Measurements from ENCODE around the gene ZBTB20. TPM values are rescaled to one million over a fixed set of nuclear protein-coding genes. Genes with fewer than 3 reads are reported as not detected.
A peak's percentile ranks its signal among the peaks of the same experiment; 100 is the strongest.

The ZBTB20 gene
- polyA plus RNA-seq, 1 donor from 2014 or later: 42.6 TPM

- H3K27me3 Mint-ChIP-seq: no peaks in the 10 kb centered on the region
Measured at GRCh38 chr3:114481113-114481512, 666.0 kb downstream of the ZBTB20 start.

DNA sequence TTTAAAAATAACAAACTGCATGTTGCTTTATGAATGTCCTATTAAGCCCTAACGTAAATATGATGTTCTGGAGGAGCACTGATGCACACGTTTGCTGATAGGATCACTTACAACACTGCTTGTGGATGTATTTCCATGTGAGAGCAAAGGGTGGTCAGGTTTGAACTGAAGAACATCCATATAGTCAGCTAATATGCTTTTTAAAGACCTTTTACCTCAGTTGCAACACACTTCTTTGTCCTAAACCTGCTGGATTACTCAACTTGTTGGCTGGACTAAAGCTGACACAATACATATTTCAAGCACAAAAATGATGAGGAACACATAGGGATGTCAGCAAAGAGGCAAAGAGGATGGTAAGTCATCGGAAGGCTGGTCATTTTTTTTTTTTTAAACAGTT is 666.6 kb downstream of the ZBTB20 start:
- H3K27ac Mint-ChIP-seq: no peak overlapping the region
- peaks cover 0 to 15% (median 13%) of the 10 kb centered on the region in 3 donors for H3K4me1 Mint-ChIP-seq
- H3K27me3 Mint-ChIP-seq: no peaks in the 10 kb centered on the region
- no peak overlapping the region for H3K4me3 Mint-ChIP-seq
- H3K9me3 Mint-ChIP-seq: no peaks in the 10 kb centered on the region
- peaks cover under 1% of the 10 kb centered on the region for H3K36me3 Mint-ChIP-seq

More at GRCh38 chr3:114481113-114481512, 666.0 kb downstream of the ZBTB20 start:
- H3K4me1 Mint-ChIP-seq: peaks cover 0 to 15% (median 13%) of the 10 kb centered on the region in 3 donors
- no peaks in the 10 kb centered on the region for H3K36me3 Mint-ChIP-seq
- peak overlapping the region in 1 of 4 donors; percentile 17 for H3K4me3 Mint-ChIP-seq
- H3K9me3 Mint-ChIP-seq: no peaks in the 10 kb centered on the region
- peak overlapping the region in 1 of 3 donors; percentile 12 for H3K27ac Mint-ChIP-seq

- Mint-ChIP-seq H3K27ac (no peak overlapping the region), H3K4me3 (no peak overlapping the region), H3K4me1 (peaks cover 5 to 17% (median 15%) of the 10 kb centered on the region in 3 donors), H3K9me3 (no peaks in the 10 kb centered on the region), H3K27me3 (no peaks in the 10 kb centered on the region), H3K36me3 (peaks cover 1% of the 10 kb centered on the region)
Measured at GRCh38 chr3:114478801-114479200, 668.3 kb downstream of the ZBTB20 start.

GRCh38 chr3:114476511-114476910 is 670.6 kb downstream of the ZBTB20 start:
- no peaks in the 10 kb centered on the region for H3K9me3 Mint-ChIP-seq
- H3K36me3 Mint-ChIP-seq: peaks cover 1% of the 10 kb centered on the region
- no peaks in the 10 kb centered on the region for H3K27me3 Mint-ChIP-seq
- H3K4me3 Mint-ChIP-seq: no peak overlapping the region
- peaks cover 5 to 9% (median 8%) of the 10 kb centered on the region in 3 donors for H3K4me1 Mint-ChIP-seq
- no peak overlapping the region for H3K27ac Mint-ChIP-seq

DNA sequence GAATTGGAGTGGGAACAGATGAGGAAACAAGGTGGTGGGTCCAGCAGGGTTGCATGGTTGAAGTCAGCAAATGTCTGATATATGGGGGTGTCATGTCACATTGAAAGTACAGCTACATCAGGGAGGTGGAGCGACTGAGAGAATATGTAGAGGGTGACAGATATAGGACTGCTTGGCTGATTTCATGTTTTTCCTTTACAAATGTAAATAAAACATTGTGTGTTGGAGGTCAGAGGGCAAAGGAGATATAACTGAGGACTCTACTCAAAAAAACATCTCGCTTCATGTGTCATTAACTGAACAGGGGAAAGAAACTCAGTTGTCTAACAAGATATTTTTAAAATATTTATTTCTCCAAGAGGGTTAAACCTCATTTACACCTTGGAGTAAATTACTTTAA is 675.6 kb downstream of the ZBTB20 start:
- no peaks in the 10 kb centered on the region for H3K27me3 Mint-ChIP-seq
- no peak overlapping the region for H3K4me3 Mint-ChIP-seq
- no peaks in the 10 kb centered on the region for H3K9me3 Mint-ChIP-seq
- H3K36me3 Mint-ChIP-seq: peaks cover 1% of the 10 kb centered on the region
- peaks cover 2 to 9% (median 4%) of the 10 kb centered on the region in 3 donors for H3K4me1 Mint-ChIP-seq
- H3K27ac Mint-ChIP-seq: peak overlapping the region in 1 of 3 donors; percentile 4

DNA sequence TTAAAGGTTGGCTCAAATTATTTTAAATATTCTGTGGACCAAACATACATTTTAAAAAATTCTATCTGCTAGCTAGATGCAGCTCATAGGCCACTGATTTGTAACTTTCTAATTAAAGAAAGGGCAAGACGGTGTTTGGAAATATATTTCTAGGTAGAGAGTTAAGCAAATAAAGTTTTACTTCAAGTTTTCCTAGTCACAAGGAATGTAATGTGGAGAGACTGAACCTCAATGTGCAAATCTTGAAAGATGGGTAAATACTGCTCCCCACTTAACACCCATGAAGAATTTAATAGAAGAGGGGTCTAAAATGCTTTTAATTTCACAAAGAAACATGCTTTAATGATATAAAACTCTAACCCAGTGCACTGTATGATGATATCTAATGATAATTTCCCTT is 678.0 kb downstream of the ZBTB20 start:
- H3K9me3 Mint-ChIP-seq: no peaks in the 10 kb centered on the region
- no peak overlapping the region for H3K4me3 Mint-ChIP-seq
- no peaks in the 10 kb centered on the region for H3K36me3 Mint-ChIP-seq
- H3K4me1 Mint-ChIP-seq: peaks cover 4 to 9% (median 9%) of the 10 kb centered on the region in 3 donors
- peak overlapping the region in 1 of 3 donors; percentile 14 for H3K27ac Mint-ChIP-seq
- no peaks in the 10 kb centered on the region for H3K27me3 Mint-ChIP-seq

GRCh38 chr3:114466816-114467215 is 680.3 kb downstream of the ZBTB20 start:
- Mint-ChIP-seq H3K4me1 (peaks cover 9 to 20% (median 9%) of the 10 kb centered on the region in 3 donors), H3K4me3 (peak overlapping the region in 1 of 4 donors; percentile 0), H3K27me3 (no peaks in the 10 kb centered on the region), H3K27ac (peak overlapping the region in 1 of 3 donors; percentile 1), H3K36me3 (no peaks in the 10 kb centered on the region), H3K9me3 (no peaks in the 10 kb centered on the region)

- Mint-ChIP-seq H3K27ac (peak overlapping the region in 1 of 3 donors; percentile 13), H3K9me3 (no peaks in the 10 kb centered on the region), H3K36me3 (no peaks in the 10 kb centered on the region), H3K4me1 (peaks cover 8 to 20% (median 12%) of the 10 kb centered on the region in 3 donors), H3K27me3 (no peaks in the 10 kb centered on the region), H3K4me3 (no peak overlapping the region)
Measured at GRCh38 chr3:114466251-114466650, 680.8 kb downstream of the ZBTB20 start.

GRCh38 chr3:114464548-114464947 is 682.5 kb downstream of the ZBTB20 start:
- no peaks in the 10 kb centered on the region for H3K9me3 Mint-ChIP-seq

GRCh38 chr3:114462750-114463149 is 684.3 kb downstream of the ZBTB20 start:
- H3K27me3 Mint-ChIP-seq: no peaks in the 10 kb centered on the region
- H3K4me3 Mint-ChIP-seq: no peak overlapping the region
- peaks cover 27 to 38% (median 38%) of the 10 kb centered on the region in 3 donors for H3K4me1 Mint-ChIP-seq
- no peaks in the 10 kb centered on the region for H3K36me3 Mint-ChIP-seq
- H3K9me3 Mint-ChIP-seq: no peaks in the 10 kb centered on the region
- H3K27ac Mint-ChIP-seq: no peak overlapping the region

More at GRCh38 chr3:114464548-114464947, 682.5 kb downstream of the ZBTB20 start:
- no peak overlapping the region for H3K4me3 Mint-ChIP-seq
- H3K27me3 Mint-ChIP-seq: no peaks in the 10 kb centered on the region
- H3K27ac Mint-ChIP-seq: no peak overlapping the region
- peaks cover 18 to 30% (median 26%) of the 10 kb centered on the region in 3 donors for H3K4me1 Mint-ChIP-seq
- H3K36me3 Mint-ChIP-seq: no peaks in the 10 kb centered on the region

DNA sequence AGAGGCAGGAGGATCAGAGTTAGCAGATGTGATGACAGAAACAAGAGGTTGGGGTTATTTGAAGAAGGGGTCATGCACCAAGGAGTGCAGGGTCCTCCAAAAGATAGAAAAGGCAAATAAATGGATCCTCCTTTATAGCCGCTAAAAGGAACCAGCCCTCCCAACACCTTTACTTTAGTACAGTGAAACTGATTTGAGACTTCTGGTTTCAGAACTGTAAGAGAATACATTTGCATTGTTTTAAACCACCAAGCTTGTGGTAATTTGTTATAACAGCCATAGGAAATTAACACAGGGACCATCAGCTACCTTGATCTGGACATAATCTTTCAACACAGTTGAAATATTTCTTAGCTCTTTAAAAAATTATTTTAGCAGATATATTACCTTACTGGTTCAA is 686.6 kb downstream of the ZBTB20 start:
- H3K9me3 Mint-ChIP-seq: no peaks in the 10 kb centered on the region
- peak overlapping the region in 3 of 4 donors; percentile 46 to 77 (median 53) for H3K4me3 Mint-ChIP-seq
- H3K27me3 Mint-ChIP-seq: no peaks in the 10 kb centered on the region
- H3K27ac Mint-ChIP-seq: peak overlapping the region; percentile 49 to 63 (median 58)
- H3K4me1 Mint-ChIP-seq: peaks cover 30 to 42% (median 40%) of the 10 kb centered on the region in 3 donors
- no peaks in the 10 kb centered on the region for H3K36me3 Mint-ChIP-seq

GRCh38 chr3:114456742-114457141 is 690.3 kb downstream of the ZBTB20 start:
- H3K4me3 Mint-ChIP-seq: no peak overlapping the region
- H3K9me3 Mint-ChIP-seq: no peaks in the 10 kb centered on the region
- H3K27me3 Mint-ChIP-seq: no peaks in the 10 kb centered on the region
- H3K27ac Mint-ChIP-seq: no peak overlapping the region
- H3K36me3 Mint-ChIP-seq: no peaks in the 10 kb centered on the region
- peaks cover 24 to 36% (median 25%) of the 10 kb centered on the region in 3 donors for H3K4me1 Mint-ChIP-seq

GRCh38 chr3:114455432-114455831 is 691.7 kb downstream of the ZBTB20 start:
- H3K27me3 Mint-ChIP-seq: no peaks in the 10 kb centered on the region
- H3K36me3 Mint-ChIP-seq: no peaks in the 10 kb centered on the region
- no peak overlapping the region for H3K4me3 Mint-ChIP-seq
- H3K27ac Mint-ChIP-seq: no peak overlapping the region
- no peaks in the 10 kb centered on the region for H3K9me3 Mint-ChIP-seq
- peaks cover 24 to 33% (median 29%) of the 10 kb centered on the region in 3 donors for H3K4me1 Mint-ChIP-seq

DNA sequence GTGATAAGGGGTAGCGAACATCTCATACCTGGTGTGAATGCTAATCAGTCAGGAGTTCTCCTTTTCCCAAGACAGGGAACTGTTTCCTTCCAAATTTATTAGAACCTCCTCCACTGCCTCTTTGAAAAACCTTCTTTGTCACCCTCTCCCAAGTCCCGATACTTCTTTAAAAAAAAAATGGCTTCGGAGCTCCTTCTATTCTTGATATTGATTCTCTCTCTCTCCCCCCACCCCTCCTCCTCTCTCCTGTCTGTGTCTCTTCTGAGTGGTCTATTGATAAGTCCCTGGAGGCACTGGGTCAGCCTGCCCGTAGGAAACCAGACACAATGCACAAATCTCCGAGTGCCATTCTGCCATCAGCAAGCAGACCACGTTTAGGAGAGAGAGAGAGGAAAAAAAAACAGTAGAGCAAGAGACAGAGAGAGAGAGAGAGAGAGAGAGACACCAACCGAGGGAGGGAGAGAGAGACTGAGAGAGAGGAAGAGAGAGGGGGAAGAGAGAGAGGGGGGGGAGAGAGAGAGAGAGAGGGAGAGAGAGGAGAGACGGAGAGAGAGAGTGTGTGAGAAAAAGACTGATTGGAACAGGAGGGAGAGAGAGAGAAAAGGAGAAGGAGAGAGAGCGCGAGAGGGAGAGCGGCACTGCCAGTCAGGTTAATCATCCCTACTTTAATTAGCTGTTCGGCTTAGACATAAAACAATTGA is 692.4 kb downstream of the ZBTB20 start:
- H3K9me3 Mint-ChIP-seq: no peaks in the 10 kb centered on the region
- H3K27ac Mint-ChIP-seq: no peak overlapping the region
- peaks cover 21 to 27% (median 24%) of the 10 kb centered on the region in 3 donors for H3K4me1 Mint-ChIP-seq

DNA sequence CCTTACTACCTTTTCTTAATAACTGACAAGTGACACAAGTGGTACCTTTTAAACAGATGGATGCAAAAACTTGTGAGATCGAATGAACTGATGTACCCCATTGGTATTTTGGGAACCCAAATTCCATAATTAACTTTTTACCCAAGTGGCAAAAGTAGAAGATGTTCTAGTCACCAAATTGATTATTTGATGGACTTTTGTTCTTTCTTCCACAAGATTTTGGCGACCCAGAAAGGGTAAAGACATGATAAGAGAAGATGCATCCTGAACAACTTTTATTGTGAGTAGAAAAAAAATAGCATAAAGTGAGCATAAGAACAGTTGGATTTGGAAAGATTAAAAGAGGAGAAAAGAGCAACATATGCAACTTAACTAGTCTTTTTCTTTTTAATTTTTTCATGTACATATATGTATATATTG is 693.7 kb downstream of the ZBTB20 start:
- Mint-ChIP-seq H3K27ac (no peak overlapping the region), H3K27me3 (no peaks in the 10 kb centered on the region), H3K9me3 (no peaks in the 10 kb centered on the region), H3K4me3 (no peak overlapping the region), H3K36me3 (no peaks in the 10 kb centered on the region), H3K4me1 (peaks cover 21 to 24% (median 23%) of the 10 kb centered on the region in 3 donors)

More for the DNA sequence above, 692.4 kb downstream of the ZBTB20 start:
- no peak overlapping the region for H3K4me3 Mint-ChIP-seq
- no peaks in the 10 kb centered on the region for H3K27me3 Mint-ChIP-seq
- no peaks in the 10 kb centered on the region for H3K36me3 Mint-ChIP-seq

- Mint-ChIP-seq H3K36me3 (no peaks in the 10 kb centered on the region), H3K27me3 (no peaks in the 10 kb centered on the region), H3K27ac (no peak overlapping the region), H3K9me3 (no peaks in the 10 kb centered on the region), H3K4me3 (no peak overlapping the region), H3K4me1 (peaks cover 22 to 24% (median 23%) of the 10 kb centered on the region in 3 donors)
Measured at GRCh38 chr3:114452937-114453336, 694.2 kb downstream of the ZBTB20 start.

All from IgD-negative memory B cell (primary cell).